PC-9 (cell line): Measurements from ENCODE around the gene CHKA.

Experiments used
- CTCF ChIP-seq: fragments of 200-600 bp; sonication (generic); conservative IDR thresholded peaks from 2 replicates; pipeline ENCODE4 v1.6.1; 2017; ENCODE audit warnings: mixed run types, antibody characterized with exemption, mild to moderate bottlenecking, moderate library complexity
- EZH2 ChIP-seq: fragments of 200-600 bp; sonication (generic); IDR thresholded peaks from 2 replicates; pipeline ENCODE4 v1.8.0; 2017; ENCODE audit warnings: antibody characterized with exemption, low read depth

- TF ChIP-seq CTCF (no peak), EZH2 (no peak)
Measured at GRCh38 chr11:68142028-68142412, 20.8 kb upstream of the CHKA start.
